CD14-positive monocyte (primary cell): ENCODE data around the gene R3HCC1L. TPM values are rescaled to one million over a fixed set of nuclear protein-coding genes. Genes with fewer than 3 reads are reported as not detected.

Source experiments
- DNase-seq, 3 donors: peaks; one replicate each; pipeline ENCODE4 v3.0.0-alpha.2; 2011 to 2022
- H2AFZ ChIP-seq: 2 replicates; pipeline ENCODE4 v1.6.0; 2012; ENCODE audit warnings: mild to moderate bottlenecking, low read depth, low read length, inconsistent platforms; ENCODE audit not compliant: insufficient read depth, poor library complexity, severe bottlenecking
- H3K27ac ChIP-seq, 2 donors: 1 replicate in 1 of 2; 2 replicates in 1 of 2; pipeline ENCODE4 v1.5.1; 2012 to 2013; ENCODE audit warnings: low read length in 2 of 2, control low read depth in 1 of 2, inconsistent platforms in 1 of 2, low read depth in 1 of 2, mild to moderate bottlenecking in 1 of 2
- H3K27me3 ChIP-seq, 2 donors: one replicate each; pipeline versions ENCODE4 v1.6.0 to v1.6.1; 2011 to 2013; ENCODE audit warnings: low read length in 2 of 2; ENCODE audit not compliant: control insufficient read depth in 2 of 2, insufficient read depth in 2 of 2
- H3K36me3 ChIP-seq, 2 donors: replicated peaks in 1 of 2; 1 replicate in 1 of 2; 2 replicates in 1 of 2; pipeline versions ENCODE4 v1.5.1 to v1.6.1; 2012 to 2013; ENCODE audit warnings: low read length in 2 of 2, control low read depth in 1 of 2, inconsistent platforms in 1 of 2, mild to moderate bottlenecking in 1 of 2; ENCODE audit not compliant: insufficient read depth in 2 of 2, control insufficient read depth in 1 of 2
- H3K4me1 ChIP-seq, 2 donors: 1 replicate in 1 of 2; 2 replicates in 1 of 2; pipeline versions ENCODE4 v1.5.1 to v1.6.1; 2012 to 2013; ENCODE audit warnings: low read length in 2 of 2, control low read depth in 1 of 2, inconsistent platforms in 1 of 2, mild to moderate bottlenecking in 1 of 2, moderate library complexity in 1 of 2; ENCODE audit not compliant: insufficient read depth in 2 of 2, control insufficient read depth in 1 of 2
- H3K4me2 ChIP-seq: replicated peaks from 2 replicates; pipeline ENCODE3; 2012; ENCODE audit warnings: low read length, moderate library complexity, mild to moderate bottlenecking; ENCODE audit not compliant: poor library complexity, severe bottlenecking; ENCODE audit errors: extremely low read depth
- H3K4me3 ChIP-seq, 3 experiments: fragments of 200-600 bp in 1 of 3; sonication (generic) in 1 of 3; replicated peaks in 1 of 3; 1 replicate in 2 of 3; 2 replicates in 1 of 3; pipeline ENCODE4 v1.5.1; 2011 to 2013; ENCODE audit warnings: low read length in 3 of 3, mild to moderate bottlenecking in 3 of 3, control low read depth in 2 of 3, low read depth in 2 of 3, inconsistent platforms in 1 of 3, moderate library complexity in 1 of 3
- H3K79me2 ChIP-seq: 2 replicates; pipeline ENCODE4 v1.6.0; 2012; ENCODE audit warnings: mild to moderate bottlenecking, control low read depth, inconsistent platforms, low read length, moderate library complexity; ENCODE audit not compliant: insufficient read depth
- H3K9ac ChIP-seq: 2 replicates; pipeline ENCODE4 v1.6.0; 2017; ENCODE audit warnings: low read length, mild to moderate bottlenecking; ENCODE audit not compliant: insufficient read depth, poor library complexity, severe bottlenecking
- H3K9me3 ChIP-seq, 2 donors: replicated peaks in 1 of 2; 1 replicate in 1 of 2; 2 replicates in 1 of 2; pipeline versions ENCODE4 v1.5.1 to v1.6.1; 2012 to 2013; ENCODE audit warnings: low read length in 2 of 2, control low read depth in 1 of 2; ENCODE audit not compliant: control insufficient read depth in 1 of 2, insufficient read depth in 1 of 2
- H4K20me1 ChIP-seq: 2 replicates; pipeline ENCODE4 v1.6.0; 2012; ENCODE audit warnings: mild to moderate bottlenecking, low read length, control low read depth, moderate library complexity; ENCODE audit not compliant: insufficient read depth
- H3K27ac Mint-ChIP-seq, 7 donors: one replicate each; pipeline ENCODE4 v1.8.0; 2020; ENCODE audit warnings: mild to moderate bottlenecking in 7 of 7, mixed read lengths in 7 of 7, moderate library complexity in 6 of 7, inconsistent platforms in 2 of 7
- H3K27me3 Mint-ChIP-seq, 3 donors: one replicate each; pipeline ENCODE4 v1.8.0; 2021 to 2022; ENCODE audit warnings: low read depth in 3 of 3, mild to moderate bottlenecking in 3 of 3, mixed read lengths in 3 of 3, moderate library complexity in 3 of 3, inconsistent platforms in 1 of 3
- H3K36me3 Mint-ChIP-seq, 2 donors: one replicate each; pipeline ENCODE4 v1.8.0; 2020; ENCODE audit warnings: mixed read lengths in 2 of 2, inconsistent platforms in 1 of 2, mild to moderate bottlenecking in 1 of 2
- H3K4me1 Mint-ChIP-seq: one replicate; pipeline ENCODE4 v1.8.0; 2020; ENCODE audit warnings: mild to moderate bottlenecking, mixed read lengths
- H3K4me3 Mint-ChIP-seq, 2 donors: one replicate each; pipeline ENCODE4 v1.8.0; 2020; ENCODE audit warnings: mild to moderate bottlenecking in 2 of 2, mixed read lengths in 2 of 2, moderate library complexity in 1 of 2
- H3K9me3 Mint-ChIP-seq, 7 donors: one replicate each; pipeline ENCODE4 v1.8.0; 2020 to 2022; ENCODE audit warnings: mixed read lengths in 7 of 7, mild to moderate bottlenecking in 6 of 7, moderate library complexity in 6 of 7, inconsistent platforms in 2 of 7
- WGBS: methylation state at CpG from one replicate; pipeline ENCODE4 v1.1.5; 2013; ENCODE audit warnings: missing lambda C conversion rate; ENCODE audit not compliant: insufficient coverage; 5-methylcytosine and 5-hydroxymethylcytosine counted together
- intact Hi-C, 2 donors: fragments of 100-400 bp; cut with micrococcal nuclease; formaldehyde crosslinking; loops; one replicate each; pipeline versions ENCODE4 v1.15.0 to v1.15.1; 2023
- polyA plus RNA-seq, 3 donors: library from polyadenylated mRNA; depleted of rRNA in 1 of 3; unstranded in 2 of 3; stranded (reverse) in 1 of 3; fragments of 300-500 nt in 2 of 3; fragments of >200 nt in 1 of 3; fragmentation: Illumina TruSeq in 2 of 3; gene quantifications; 1 replicate in 2 of 3; 2 replicates in 1 of 3; pipeline ENCODE4 v1.2.3, GENCODE V29; 2012 to 2021
- TF ChIP-seq, protein P1 (sequence below): fragments of 200-600 bp; IDR thresholded peaks from one replicate; pipeline ENCODE4 v1.8.0; 2022; ENCODE audit warnings: antibody characterized with exemption, mild to moderate bottlenecking

The R3HCC1L gene
- polyA plus RNA-seq, 3 donors, result 2.6 to 13.8 (median 2.7) TPM

DNA sequence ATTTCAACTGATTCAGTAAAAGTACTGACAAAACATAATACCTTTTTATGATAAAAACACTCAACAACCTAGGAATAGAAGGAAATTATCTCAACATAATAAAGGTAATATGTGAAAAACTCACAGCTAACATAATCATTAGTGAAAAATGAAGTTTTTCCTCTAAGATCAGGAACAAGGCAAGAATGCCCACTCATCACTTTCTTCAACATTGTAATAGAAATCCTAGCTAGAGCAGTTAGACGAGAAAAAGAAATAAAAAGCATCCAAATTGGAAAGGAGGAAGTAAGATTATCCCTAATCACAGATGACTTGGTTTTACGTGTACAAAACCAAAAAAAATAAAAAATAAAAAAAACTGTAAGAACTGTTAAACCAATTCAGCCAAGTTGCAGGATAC lies 58.6 kb downstream of the R3HCC1L start:
- peaks cover 11% of the 10 kb centered on the region for H3K4me1 Mint-ChIP-seq
- Histone ChIP-seq H3K27ac (no peak overlapping the region), H3K9ac (no peak overlapping the region), H3K79me2 (peaks cover 7% of the 10 kb centered on the region), H3K27me3 (no peaks in the 10 kb centered on the region), H2AFZ (no peak overlapping the region), H3K9me3 (no peaks in the 10 kb centered on the region), H3K4me1 (peaks cover 3 to 4% of the 10 kb centered on the region in 2 donors), H4K20me1 (peaks cover 39% of the 10 kb centered on the region), H3K4me3 (no peak overlapping the region), H3K4me2 (no peak overlapping the region), H3K36me3 (peaks cover 21 to 45% of the 10 kb centered on the region in 2 donors)
- H3K27me3 Mint-ChIP-seq, result no peaks in the 10 kb centered on the region
- no peak overlapping the region for H3K4me3 Mint-ChIP-seq
- intact Hi-C loops, result no loop called here
- no peak for DNase-seq
- peaks cover 0 to 13% (median 4%) of the 10 kb centered on the region in 7 donors for H3K9me3 Mint-ChIP-seq
- H3K36me3 Mint-ChIP-seq, result peaks cover 55 to 61% of the 10 kb centered on the region in 2 donors
- H3K27ac Mint-ChIP-seq, result no peak overlapping the region
- WGBS, result no CpG with 5 or more reads among the region's 2 CpGs
- TF ChIP-seq, protein P1, sequence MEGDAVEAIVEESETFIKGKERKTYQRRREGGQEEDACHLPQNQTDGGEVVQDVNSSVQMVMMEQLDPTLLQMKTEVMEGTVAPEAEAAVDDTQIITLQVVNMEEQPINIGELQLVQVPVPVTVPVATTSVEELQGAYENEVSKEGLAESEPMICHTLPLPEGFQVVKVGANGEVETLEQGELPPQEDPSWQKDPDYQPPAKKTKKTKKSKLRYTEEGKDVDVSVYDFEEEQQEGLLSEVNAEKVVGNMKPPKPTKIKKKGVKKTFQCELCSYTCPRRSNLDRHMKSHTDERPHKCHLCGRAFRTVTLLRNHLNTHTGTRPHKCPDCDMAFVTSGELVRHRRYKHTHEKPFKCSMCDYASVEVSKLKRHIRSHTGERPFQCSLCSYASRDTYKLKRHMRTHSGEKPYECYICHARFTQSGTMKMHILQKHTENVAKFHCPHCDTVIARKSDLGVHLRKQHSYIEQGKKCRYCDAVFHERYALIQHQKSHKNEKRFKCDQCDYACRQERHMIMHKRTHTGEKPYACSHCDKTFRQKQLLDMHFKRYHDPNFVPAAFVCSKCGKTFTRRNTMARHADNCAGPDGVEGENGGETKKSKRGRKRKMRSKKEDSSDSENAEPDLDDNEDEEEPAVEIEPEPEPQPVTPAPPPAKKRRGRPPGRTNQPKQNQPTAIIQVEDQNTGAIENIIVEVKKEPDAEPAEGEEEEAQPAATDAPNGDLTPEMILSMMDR, result no peak

DNA sequence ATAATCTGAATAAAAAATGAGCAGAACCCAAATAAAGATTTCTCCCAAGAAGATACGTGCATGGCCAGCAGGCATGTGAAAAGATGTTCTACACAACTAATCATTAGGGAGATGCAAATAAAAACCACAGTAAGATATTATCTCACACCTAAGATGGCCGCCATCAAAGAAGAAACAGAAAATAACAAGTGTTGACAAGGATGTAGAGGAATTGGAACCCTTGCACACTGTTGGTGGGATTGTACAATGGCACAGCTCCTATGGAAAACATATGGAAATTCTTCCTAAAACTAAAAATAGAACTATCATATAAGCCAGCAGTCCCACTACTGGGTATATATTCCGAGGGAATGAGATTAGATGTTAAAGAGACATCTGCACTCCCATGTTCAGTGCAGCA lies 60.2 kb downstream of the R3HCC1L start:
- no peak overlapping the region for H2AFZ ChIP-seq
- no peaks in the 10 kb centered on the region for H3K27me3 Mint-ChIP-seq
- no peaks in the 10 kb centered on the region for H3K27me3 ChIP-seq
- H3K27ac Mint-ChIP-seq, result no peak overlapping the region
- no peak overlapping the region for H3K4me3 Mint-ChIP-seq
- peaks cover 0 to 13% (median 4%) of the 10 kb centered on the region in 7 donors for H3K9me3 Mint-ChIP-seq
- H3K79me2 ChIP-seq, result peaks cover 17% of the 10 kb centered on the region
- peaks cover 11% of the 10 kb centered on the region for H3K4me1 Mint-ChIP-seq
- H3K27ac ChIP-seq, result peak overlapping the region in 1 of 2 donors; percentile 4
- H3K4me1 ChIP-seq, result peaks cover 3 to 4% of the 10 kb centered on the region in 2 donors
- intact Hi-C loops, result no loop called here
- H3K9me3 ChIP-seq, result no peaks in the 10 kb centered on the region
- WGBS, result no CpG with 5 or more reads among the region's 3 CpGs
- no peak for DNase-seq
- H4K20me1 ChIP-seq, result peaks cover 44% of the 10 kb centered on the region
- peaks cover 16 to 33% of the 10 kb centered on the region in 2 donors for H3K36me3 ChIP-seq
- peaks cover 44 to 50% of the 10 kb centered on the region in 2 donors for H3K36me3 Mint-ChIP-seq
- H3K4me2 ChIP-seq, result no peak overlapping the region
- TF ChIP-seq, protein P1, result no peak
- no peak overlapping the region for H3K9ac ChIP-seq
- H3K4me3 ChIP-seq, result no peak overlapping the region
